A549 (cell line): ENCODE results near the gene MEGF8. TPM values are rescaled to one million over a fixed set of nuclear protein-coding genes. Genes with fewer than 3 reads are reported as not detected.

Experiments used
- CBX8 ChIP-seq: fragments of 200-600 bp; sonication (generic); IDR thresholded peaks from 2 replicates; pipeline ENCODE4 v1.6.1; 2016
- CEBPB ChIP-seq, 2 experiments: fragments of >200 bp in 1 of 2; sonication (Bioruptor Twin) in 1 of 2; formaldehyde crosslinking in 1 of 2; IDR thresholded peaks; 2 replicates each; pipeline ENCODE4 v1.6.1; 2012 to 2016
- CHD2 ChIP-seq: fragments of 150-350 bp; IDR thresholded peaks from 2 replicates; pipeline ENCODE4 v1.6.1; 2014; ENCODE audit warnings: low read length; ENCODE audit not compliant: partially characterized antibody
- CHD4 ChIP-seq: fragments of 200-600 bp; sonication (generic); IDR thresholded peaks from 2 replicates; pipeline ENCODE4 v1.6.1; 2016; ENCODE audit warnings: antibody characterized with exemption, mild to moderate bottlenecking, borderline replicate concordance
- EHMT2 ChIP-seq: fragments of 200-600 bp; sonication (generic); IDR thresholded peaks from 2 replicates; pipeline ENCODE4 v1.6.1; 2016; ENCODE audit warnings: antibody characterized with exemption, low read depth, mild to moderate bottlenecking, moderate library complexity
- EP300 ChIP-seq, 2 experiments: fragments of >200 bp; sonication (Bioruptor Twin); formaldehyde crosslinking; IDR thresholded peaks; 2 replicates in 1 of 2; 3 replicates in 1 of 2; pipeline ENCODE4 v1.6.1; 2016 to 2017
- FOSB ChIP-seq: fragments of 250-450 bp; sonication (Bioruptor Pico); IDR thresholded peaks from 2 replicates; pipeline ENCODE4 v1.5.0; 2020; ENCODE audit warnings: mild to moderate bottlenecking, moderate library complexity
- FOSL2 ChIP-seq, 2 experiments: fragments of 450-650 bp in 1 of 2; fragments of >200 bp in 1 of 2; sonication (Bioruptor Twin) in 1 of 2; formaldehyde crosslinking; IDR thresholded peaks; 2 replicates each; pipeline versions ENCODE4 v1.5.0 to v1.6.1; 2016 to 2020; ENCODE audit warnings: mild to moderate bottlenecking in 1 of 2, moderate library complexity in 1 of 2
- FOXS1 ChIP-seq: fragments of 250-450 bp; sonication (Bioruptor Pico); IDR thresholded peaks from 2 replicates; pipeline ENCODE4 v1.5.0; 2020; ENCODE audit warnings: mild to moderate bottlenecking, moderate library complexity
- GATA3 ChIP-seq: IDR thresholded peaks from 2 replicates; pipeline ENCODE4 v1.6.1; 2012; ENCODE audit warnings: borderline replicate concordance
- HOXA7 ChIP-seq: fragments of 250-450 bp; sonication (Bioruptor Pico); IDR thresholded peaks from 2 replicates; pipeline ENCODE4 v1.5.0; 2020; ENCODE audit warnings: mild to moderate bottlenecking, moderate library complexity
- HOXB13 ChIP-seq: fragments of 250-450 bp; sonication (Bioruptor Pico); IDR thresholded peaks from 2 replicates; pipeline ENCODE4 v1.5.0; 2020; ENCODE audit warnings: low read depth, mild to moderate bottlenecking, moderate library complexity
- JUN ChIP-seq, 2 experiments: fragments of >200 bp; sonication (Bioruptor Twin); formaldehyde crosslinking; IDR thresholded peaks; 2 replicates in 1 of 2; 3 replicates in 1 of 2; pipeline ENCODE4 v1.6.1; 2016 to 2017
- JUNB ChIP-seq: fragments of >200 bp; sonication (Bioruptor Twin); formaldehyde crosslinking; IDR thresholded peaks from 2 replicates; pipeline ENCODE4 v1.6.1; 2016
- KDM1A ChIP-seq: fragments of 200-600 bp; sonication (generic); IDR thresholded peaks from 2 replicates; pipeline ENCODE4 v1.6.1; 2016; ENCODE audit warnings: low read depth, mild to moderate bottlenecking
- KDM5A ChIP-seq: fragments of 200-600 bp; sonication (generic); IDR thresholded peaks from 2 replicates; pipeline ENCODE4 v1.6.1; 2016; ENCODE audit warnings: antibody characterized with exemption, mild to moderate bottlenecking
- MAFK ChIP-seq: fragments of 450-650 bp; IDR thresholded peaks from 2 replicates; pipeline ENCODE4 v1.6.1; 2014; ENCODE audit not compliant: partially characterized antibody
- MYC ChIP-seq: IDR thresholded peaks from 2 replicates; pipeline ENCODE4 v1.6.1; 2012; ENCODE audit warnings: mild to moderate bottlenecking, inconsistent platforms, low read length, improper control_type of control experiment, borderline replicate concordance
- NFE2L2 ChIP-seq: fragments of 150-350 bp; conservative IDR thresholded peaks from 2 replicates; pipeline ENCODE4 v1.6.1; 2014; ENCODE audit warnings: low read length
- NPAS2 ChIP-seq: fragments of 250-450 bp; sonication (Bioruptor Pico); IDR thresholded peaks from 2 replicates; pipeline ENCODE4 v1.8.0; 2022; ENCODE audit warnings: mild to moderate bottlenecking, moderate library complexity, borderline replicate concordance
- POLR2A ChIP-seq: IDR thresholded peaks from 2 replicates; pipeline ENCODE4 v1.6.1; 2012; ENCODE audit warnings: mild to moderate bottlenecking, low read length
- POLR2AphosphoS2 ChIP-seq: conservative IDR thresholded peaks from 2 replicates; pipeline ENCODE4 v1.6.1; 2012; ENCODE audit warnings: low read length, improper control_type of control experiment, inconsistent platforms
- RAD21 ChIP-seq, 2 experiments: fragments of >200 bp in 1 of 2; sonication (Bioruptor Twin) in 1 of 2; formaldehyde crosslinking in 1 of 2; IDR thresholded peaks in 1 of 2; conservative IDR thresholded peaks in 1 of 2; 2 replicates in 1 of 2; 3 replicates in 1 of 2; pipeline ENCODE4 v1.6.1; 2012 to 2018; ENCODE audit warnings: inconsistent platforms in 1 of 2
- RFX5 ChIP-seq: fragments of 450-650 bp; IDR thresholded peaks from 2 replicates; pipeline ENCODE4 v1.7.1; 2014; ENCODE audit warnings: antibody characterized with exemption, mild to moderate bottlenecking, moderate library complexity
- RNF2 ChIP-seq: fragments of 200-600 bp; sonication (generic); IDR thresholded peaks from 2 replicates; pipeline ENCODE4 v1.6.1; 2016; ENCODE audit warnings: low read depth, mild to moderate bottlenecking, antibody characterized with exemption, moderate library complexity, borderline replicate concordance
- SREBF2 ChIP-seq: fragments of 450-650 bp; IDR thresholded peaks from 2 replicates; pipeline ENCODE4 v1.6.1; 2014; ENCODE audit warnings: mild to moderate bottlenecking, moderate library complexity
- ZFP36 ChIP-seq: fragments of 450-650 bp; IDR thresholded peaks from 2 replicates; pipeline ENCODE4 v1.6.1; 2014; ENCODE audit warnings: borderline replicate concordance; ENCODE audit not compliant: partially characterized antibody
- ZNF302 ChIP-seq: fragments of 250-450 bp; sonication (Bioruptor Pico); IDR thresholded peaks from 2 replicates; pipeline ENCODE4 v1.9.0; 2021; ENCODE audit warnings: inconsistent platforms, mild to moderate bottlenecking, moderate library complexity
- polyA plus RNA-seq, 4 experiments: library from polyadenylated mRNA; depleted of rRNA in 3 of 4; stranded (reverse); fragments of >200 nt; fragmentation: RNase III in 1 of 4; extraction: RNeasy Plus Mini Kit Qiagen cat#74134 plus additional on column Dnase treatment in 1 of 4; gene quantifications; 2 replicates in 3 of 4; 3 replicates in 1 of 4; pipeline ENCODE4 v1.2.3, GENCODE V29; 2011 to 2017
- TF ChIP-seq, protein P1 (sequence below): fragments of 200-600 bp; sonication (generic); IDR thresholded peaks from 2 replicates; pipeline ENCODE4 v1.6.1; 2016; ENCODE audit warnings: antibody characterized with exemption, mild to moderate bottlenecking, moderate library complexity
- TF ChIP-seq, protein P2 (sequence below): fragments of >200 bp; sonication (Bioruptor Twin); formaldehyde crosslinking; IDR thresholded peaks from 2 replicates; pipeline ENCODE4 v1.6.1; 2016
- TF ChIP-seq, protein P3 (sequence below): fragments of >200 bp; sonication (Bioruptor Twin); formaldehyde crosslinking; IDR thresholded peaks from 3 replicates; pipeline ENCODE4 v1.6.1; 2016
- TF ChIP-seq, protein P4 (sequence below): IDR thresholded peaks from 2 replicates; pipeline ENCODE4 v1.6.1; 2012
- TF ChIP-seq, protein P5 (sequence below): fragments of >200 bp; sonication (Bioruptor Twin); formaldehyde crosslinking; IDR thresholded peaks from 3 replicates; pipeline ENCODE4 v1.5.1; 2016
- TF ChIP-seq, protein P6 (sequence below): IDR thresholded peaks from 2 replicates; pipeline ENCODE4 v1.6.1; 2012; ENCODE audit warnings: low read depth, borderline replicate concordance

Gene MEGF8
- polyA plus RNA-seq, 2 of the 4 experiments (the other 2 are of a cell fraction) = 10.4 to 27.2 TPM

DNA sequence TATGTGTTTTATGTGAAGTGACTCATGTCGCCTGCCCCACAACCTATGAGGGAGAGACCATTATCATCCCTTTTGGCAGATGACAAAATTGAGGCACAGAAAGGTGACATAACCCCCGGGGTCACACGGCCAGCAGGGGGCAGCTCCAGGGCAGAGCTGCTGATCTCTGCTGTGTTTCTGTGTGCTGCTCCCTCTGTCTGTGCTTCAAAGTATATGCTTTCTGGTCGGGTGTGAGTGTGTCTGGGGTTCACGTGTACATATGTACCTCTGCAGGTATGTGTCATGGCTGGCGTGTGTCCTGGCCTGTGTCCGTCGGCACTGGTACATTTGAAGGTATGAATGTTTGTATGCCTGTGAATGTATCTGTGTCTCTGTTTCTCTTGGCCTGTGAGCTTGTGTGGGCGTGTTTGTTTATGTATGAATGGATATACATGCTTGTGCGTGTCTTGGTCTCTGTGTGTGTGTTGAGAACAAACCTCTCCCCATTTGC lies 94.7 kb downstream of the MEGF8 start (continued):
- TF ChIP-seq, protein P1, sequence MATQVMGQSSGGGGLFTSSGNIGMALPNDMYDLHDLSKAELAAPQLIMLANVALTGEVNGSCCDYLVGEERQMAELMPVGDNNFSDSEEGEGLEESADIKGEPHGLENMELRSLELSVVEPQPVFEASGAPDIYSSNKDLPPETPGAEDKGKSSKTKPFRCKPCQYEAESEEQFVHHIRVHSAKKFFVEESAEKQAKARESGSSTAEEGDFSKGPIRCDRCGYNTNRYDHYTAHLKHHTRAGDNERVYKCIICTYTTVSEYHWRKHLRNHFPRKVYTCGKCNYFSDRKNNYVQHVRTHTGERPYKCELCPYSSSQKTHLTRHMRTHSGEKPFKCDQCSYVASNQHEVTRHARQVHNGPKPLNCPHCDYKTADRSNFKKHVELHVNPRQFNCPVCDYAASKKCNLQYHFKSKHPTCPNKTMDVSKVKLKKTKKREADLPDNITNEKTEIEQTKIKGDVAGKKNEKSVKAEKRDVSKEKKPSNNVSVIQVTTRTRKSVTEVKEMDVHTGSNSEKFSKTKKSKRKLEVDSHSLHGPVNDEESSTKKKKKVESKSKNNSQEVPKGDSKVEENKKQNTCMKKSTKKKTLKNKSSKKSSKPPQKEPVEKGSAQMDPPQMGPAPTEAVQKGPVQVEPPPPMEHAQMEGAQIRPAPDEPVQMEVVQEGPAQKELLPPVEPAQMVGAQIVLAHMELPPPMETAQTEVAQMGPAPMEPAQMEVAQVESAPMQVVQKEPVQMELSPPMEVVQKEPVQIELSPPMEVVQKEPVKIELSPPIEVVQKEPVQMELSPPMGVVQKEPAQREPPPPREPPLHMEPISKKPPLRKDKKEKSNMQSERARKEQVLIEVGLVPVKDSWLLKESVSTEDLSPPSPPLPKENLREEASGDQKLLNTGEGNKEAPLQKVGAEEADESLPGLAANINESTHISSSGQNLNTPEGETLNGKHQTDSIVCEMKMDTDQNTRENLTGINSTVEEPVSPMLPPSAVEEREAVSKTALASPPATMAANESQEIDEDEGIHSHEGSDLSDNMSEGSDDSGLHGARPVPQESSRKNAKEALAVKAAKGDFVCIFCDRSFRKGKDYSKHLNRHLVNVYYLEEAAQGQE = no peak
- TF ChIP-seq SREBF2 (no peak), ZNF302 (CRISPR knock-in tag) (no peak), RNF2 (no peak), CHD4 (peak; percentile 82; the same call in 1 of the 2 replicates), CBX8 (no peak), JUN (IDR thresholded peaks at IDR 0.05) (no peak), GATA3 (no peak), EP300 (IDR thresholded peaks at IDR 0.05) (no peak), FOSB (CRISPR knock-in tag) (no peak), MAFK (no peak), HOXB13 (no peak), KDM5A (no peak), RFX5 (no peak), POLR2AphosphoS2 (no peak), CEBPB (IDR thresholded peaks at IDR 0.05) (peak in 1 of 2 experiments; percentile 50; a peak in 1 of 4 replicates), JUNB (no peak), KDM1A (peak; percentile 63; the same call in 1 of the 2 replicates), MYC (no peak), EHMT2 (no peak), FOXS1 (CRISPR knock-in tag) (no peak), CHD2 (no peak), NFE2L2 (no peak), FOSL2 (IDR thresholded peaks at IDR 0.05) (no peak), FOSL2 (CRISPR knock-in tag; IDR thresholded peaks at IDR 0.05) (peak; percentile 44; the same call in 1 of the 2 replicates), ZFP36 (no peak), HOXA7 (no peak), NPAS2 (no peak), POLR2A (no peak), RAD21 (conservative IDR thresholded peaks at IDR 0.05 in 1 of 2, IDR thresholded peaks at IDR 0.05 in 1 of 2) (peak; percentile 55 to 72)
- TF ChIP-seq, protein P2, sequence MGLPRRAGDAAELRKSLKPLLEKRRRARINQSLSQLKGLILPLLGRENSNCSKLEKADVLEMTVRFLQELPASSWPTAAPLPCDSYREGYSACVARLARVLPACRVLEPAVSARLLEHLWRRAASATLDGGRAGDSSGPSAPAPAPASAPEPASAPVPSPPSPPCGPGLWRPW = no peak
- TF ChIP-seq, protein P3, sequence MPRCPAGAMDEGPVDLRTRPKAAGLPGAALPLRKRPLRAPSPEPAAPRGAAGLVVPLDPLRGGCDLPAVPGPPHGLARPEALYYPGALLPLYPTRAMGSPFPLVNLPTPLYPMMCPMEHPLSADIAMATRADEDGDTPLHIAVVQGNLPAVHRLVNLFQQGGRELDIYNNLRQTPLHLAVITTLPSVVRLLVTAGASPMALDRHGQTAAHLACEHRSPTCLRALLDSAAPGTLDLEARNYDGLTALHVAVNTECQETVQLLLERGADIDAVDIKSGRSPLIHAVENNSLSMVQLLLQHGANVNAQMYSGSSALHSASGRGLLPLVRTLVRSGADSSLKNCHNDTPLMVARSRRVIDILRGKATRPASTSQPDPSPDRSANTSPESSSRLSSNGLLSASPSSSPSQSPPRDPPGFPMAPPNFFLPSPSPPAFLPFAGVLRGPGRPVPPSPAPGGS = no peak
- TF ChIP-seq, protein P4, sequence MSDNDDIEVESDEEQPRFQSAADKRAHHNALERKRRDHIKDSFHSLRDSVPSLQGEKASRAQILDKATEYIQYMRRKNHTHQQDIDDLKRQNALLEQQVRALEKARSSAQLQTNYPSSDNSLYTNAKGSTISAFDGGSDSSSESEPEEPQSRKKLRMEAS = peak; percentile 65; the same call in 1 of the 2 replicates
- TF ChIP-seq, protein P5, sequence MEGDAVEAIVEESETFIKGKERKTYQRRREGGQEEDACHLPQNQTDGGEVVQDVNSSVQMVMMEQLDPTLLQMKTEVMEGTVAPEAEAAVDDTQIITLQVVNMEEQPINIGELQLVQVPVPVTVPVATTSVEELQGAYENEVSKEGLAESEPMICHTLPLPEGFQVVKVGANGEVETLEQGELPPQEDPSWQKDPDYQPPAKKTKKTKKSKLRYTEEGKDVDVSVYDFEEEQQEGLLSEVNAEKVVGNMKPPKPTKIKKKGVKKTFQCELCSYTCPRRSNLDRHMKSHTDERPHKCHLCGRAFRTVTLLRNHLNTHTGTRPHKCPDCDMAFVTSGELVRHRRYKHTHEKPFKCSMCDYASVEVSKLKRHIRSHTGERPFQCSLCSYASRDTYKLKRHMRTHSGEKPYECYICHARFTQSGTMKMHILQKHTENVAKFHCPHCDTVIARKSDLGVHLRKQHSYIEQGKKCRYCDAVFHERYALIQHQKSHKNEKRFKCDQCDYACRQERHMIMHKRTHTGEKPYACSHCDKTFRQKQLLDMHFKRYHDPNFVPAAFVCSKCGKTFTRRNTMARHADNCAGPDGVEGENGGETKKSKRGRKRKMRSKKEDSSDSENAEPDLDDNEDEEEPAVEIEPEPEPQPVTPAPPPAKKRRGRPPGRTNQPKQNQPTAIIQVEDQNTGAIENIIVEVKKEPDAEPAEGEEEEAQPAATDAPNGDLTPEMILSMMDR = peak; percentile 98
- TF ChIP-seq, protein P6, sequence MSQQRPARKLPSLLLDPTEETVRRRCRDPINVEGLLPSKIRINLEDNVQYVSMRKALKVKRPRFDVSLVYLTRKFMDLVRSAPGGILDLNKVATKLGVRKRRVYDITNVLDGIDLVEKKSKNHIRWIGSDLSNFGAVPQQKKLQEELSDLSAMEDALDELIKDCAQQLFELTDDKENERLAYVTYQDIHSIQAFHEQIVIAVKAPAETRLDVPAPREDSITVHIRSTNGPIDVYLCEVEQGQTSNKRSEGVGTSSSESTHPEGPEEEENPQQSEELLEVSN = no peak
